GM12864 (cell line): ENCODE measurements around the gene MIEN1.

Source experiments
- DNase-seq: peaks from one replicate; pipeline ENCODE4 v3.0.0-alpha.2; 2011; ENCODE audit warnings: low read depth
- H3K4me3 ChIP-seq: 2 replicates; pipeline ENCODE4 v1.5.1; 2011; ENCODE audit warnings: mild to moderate bottlenecking, low read depth, low read length, control low read depth
- CTCF ChIP-seq: IDR thresholded peaks from 2 replicates; pipeline ENCODE4 v1.5.1; 2011; ENCODE audit warnings: low read depth, mild to moderate bottlenecking, moderate library complexity, low read length, control low read depth, inconsistent platforms; ENCODE audit errors: missing control alignments

MIEN1 gene

GRCh38 chr17:39754958-39755553 is 24.7 kb upstream of the MIEN1 start:
- H3K4me3 ChIP-seq = peak overlapping the region; percentile 58
- no peak for TF ChIP-seq CTCF
- DNase-seq = no peak

DNA sequence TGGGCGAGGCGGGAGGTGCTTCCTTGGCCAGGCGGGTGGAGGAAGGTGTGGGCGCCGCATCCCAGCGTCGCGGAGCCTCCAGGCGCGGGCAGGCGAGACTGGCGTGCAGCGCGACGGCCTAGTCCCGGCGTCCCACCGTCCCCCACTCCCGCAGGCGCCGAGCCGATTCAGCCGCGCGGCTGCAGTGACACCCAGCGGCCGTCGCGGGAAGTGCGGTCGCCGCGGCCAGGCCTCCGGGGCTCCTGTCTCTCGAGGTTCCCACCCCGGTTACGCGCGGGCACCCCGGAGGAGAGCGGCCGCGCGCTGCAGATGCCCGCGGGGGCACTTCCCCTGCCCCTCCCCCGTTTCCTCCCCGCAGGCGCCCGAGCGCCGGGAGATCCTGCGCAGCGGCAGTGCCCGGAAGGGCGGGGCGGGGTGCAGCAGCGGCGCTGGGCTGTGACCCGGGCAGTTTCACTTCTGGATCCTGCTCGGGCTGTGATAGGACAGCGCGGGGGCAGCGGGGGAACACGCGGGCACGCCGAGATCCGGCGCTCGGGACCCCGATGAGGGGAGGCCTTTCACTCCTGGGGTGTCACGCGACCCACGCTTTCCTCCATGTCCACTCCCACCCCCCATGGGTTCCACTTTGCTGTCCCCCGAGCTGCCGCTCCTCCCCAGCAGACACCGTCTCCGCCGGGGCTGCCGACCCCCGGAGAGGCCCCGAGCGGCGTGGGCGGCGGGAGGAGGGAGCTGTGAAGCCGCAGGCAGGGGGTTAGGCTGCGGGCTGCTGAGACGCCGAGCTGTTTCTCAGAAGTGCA is 24.0 kb upstream of the MIEN1 start:
- peak; percentile 80 for TF ChIP-seq CTCF
- peak overlapping the region; percentile 58 for H3K4me3 ChIP-seq
- peak; percentile 82 for DNase-seq

- peak overlapping the region; percentile 58 for H3K4me3 ChIP-seq
- no peak for TF ChIP-seq CTCF
- no peak for DNase-seq
Observed at GRCh38 chr17:39753514-39754160, 23.3 kb upstream of the MIEN1 start.

GRCh38 chr17:39752241-39752881 is 22.0 kb upstream of the MIEN1 start:
- TF ChIP-seq CTCF = no peak
- no peak overlapping the region for H3K4me3 ChIP-seq
- no peak for DNase-seq

DNA sequence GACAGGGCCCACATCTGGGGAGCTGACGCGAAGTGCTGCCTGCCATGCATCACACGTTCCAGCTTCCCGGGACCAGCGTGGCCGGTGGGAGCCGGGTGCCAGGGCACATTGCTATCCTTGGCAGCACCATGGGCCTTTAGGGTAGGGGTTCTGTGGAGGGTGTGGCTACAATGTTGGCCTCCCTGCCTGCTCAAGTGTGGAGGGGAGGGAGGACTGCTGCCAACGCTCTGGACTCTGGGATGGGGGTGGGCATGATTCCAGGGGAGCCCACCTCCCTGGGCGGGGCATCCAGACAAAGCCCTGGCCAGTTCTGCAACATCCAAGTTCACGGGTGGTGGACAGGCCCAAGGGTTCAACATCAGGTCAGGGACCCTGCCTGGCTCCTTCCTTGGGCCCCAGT is 21.3 kb upstream of the MIEN1 start:
- no peak for TF ChIP-seq CTCF
- no peak for DNase-seq
- no peak overlapping the region for H3K4me3 ChIP-seq

DNA sequence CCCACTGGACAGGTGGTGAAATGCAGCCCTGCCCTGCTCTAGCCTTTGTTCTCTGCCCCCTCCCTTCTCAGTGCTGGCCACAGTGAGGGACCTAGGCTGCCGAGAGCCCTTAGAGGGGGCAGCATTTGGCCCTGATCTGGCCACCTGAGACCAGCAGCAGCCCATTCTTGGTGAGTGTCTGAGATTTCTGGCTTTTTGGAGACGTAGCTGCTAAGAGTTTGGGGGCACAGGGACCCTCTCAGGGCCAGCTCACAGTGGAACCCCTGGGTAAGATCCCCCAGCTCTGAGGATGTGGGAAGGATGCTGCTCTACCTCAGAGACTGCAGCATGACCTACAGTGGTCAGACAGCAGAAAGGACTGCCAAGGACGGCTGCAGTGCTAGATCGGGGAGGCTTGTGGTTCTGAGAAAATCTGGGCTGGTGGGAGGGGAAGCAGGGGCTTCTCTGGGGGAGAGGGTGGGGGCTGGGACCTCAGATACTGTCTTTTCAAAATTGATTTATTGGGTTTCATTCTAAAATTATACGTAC is 20.7 kb upstream of the MIEN1 start:
- no peak overlapping the region for H3K4me3 ChIP-seq
- DNase-seq = no peak
- TF ChIP-seq CTCF = no peak
